GM08714 (cell line): ENCODE measurements around the gene ITCH.
"Not testable (repeated sequence)": the region's sequence is repeated elsewhere in the genome, so short reads cannot be mapped to it uniquely, and the experiment has no call there.

ENCODE experiments used
- H3K4me3 ChIP-seq: fragments of 200-500 bp; sonication (Bioruptor generic); 2 replicates; pipeline ENCODE4 v1.5.1; 2014; ENCODE audit warnings: mild to moderate bottlenecking, low read length, inconsistent platforms
- ZNF274 ChIP-seq: IDR thresholded peaks from 2 replicates; pipeline ENCODE4 v1.6.1; 2012; ENCODE audit warnings: mild to moderate bottlenecking, low read depth, low read length

The ITCH gene

DNA sequence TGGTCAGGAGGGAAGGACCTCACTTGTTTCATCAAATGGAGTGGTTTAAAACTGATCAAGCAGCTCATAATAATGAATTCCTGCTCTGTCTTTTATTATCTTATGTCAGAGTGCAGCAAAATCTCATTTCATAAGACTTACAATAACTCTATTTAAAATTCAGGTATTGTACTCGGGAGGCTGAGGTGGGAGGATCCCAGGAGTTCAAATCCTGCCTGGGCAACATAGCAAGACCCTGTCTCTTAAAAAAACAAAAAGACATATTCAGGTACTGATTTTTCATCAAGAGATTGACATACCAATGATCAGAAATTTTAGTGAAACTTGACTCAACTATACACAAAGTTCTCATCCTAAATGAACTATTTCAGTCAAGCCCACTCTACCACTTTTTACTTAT, 147.5 kb downstream of the ITCH start:
- H3K4me3 ChIP-seq: no peak overlapping the region
- TF ChIP-seq ZNF274: no peak

DNA sequence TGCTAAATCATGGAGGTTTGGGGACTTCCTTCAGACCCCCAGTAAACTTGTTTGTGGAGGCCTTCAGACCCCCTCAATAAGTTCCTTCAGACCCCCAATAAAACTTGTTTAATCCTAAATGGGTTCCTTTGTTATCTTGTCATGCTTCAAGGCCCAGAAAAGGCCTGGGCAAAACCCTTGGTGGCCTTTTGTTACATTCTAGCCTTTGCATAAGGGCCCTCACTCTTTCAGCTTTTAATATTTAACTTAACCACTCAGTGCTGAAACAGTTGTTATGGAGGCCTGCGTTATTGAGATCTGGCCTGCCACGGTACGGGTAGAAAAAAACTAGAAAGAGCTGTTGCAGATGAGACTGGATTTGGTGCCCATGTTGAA, 148.8 kb downstream of the ITCH start:
- TF ChIP-seq ZNF274: no peak
- no peak overlapping the region for H3K4me3 ChIP-seq

DNA sequence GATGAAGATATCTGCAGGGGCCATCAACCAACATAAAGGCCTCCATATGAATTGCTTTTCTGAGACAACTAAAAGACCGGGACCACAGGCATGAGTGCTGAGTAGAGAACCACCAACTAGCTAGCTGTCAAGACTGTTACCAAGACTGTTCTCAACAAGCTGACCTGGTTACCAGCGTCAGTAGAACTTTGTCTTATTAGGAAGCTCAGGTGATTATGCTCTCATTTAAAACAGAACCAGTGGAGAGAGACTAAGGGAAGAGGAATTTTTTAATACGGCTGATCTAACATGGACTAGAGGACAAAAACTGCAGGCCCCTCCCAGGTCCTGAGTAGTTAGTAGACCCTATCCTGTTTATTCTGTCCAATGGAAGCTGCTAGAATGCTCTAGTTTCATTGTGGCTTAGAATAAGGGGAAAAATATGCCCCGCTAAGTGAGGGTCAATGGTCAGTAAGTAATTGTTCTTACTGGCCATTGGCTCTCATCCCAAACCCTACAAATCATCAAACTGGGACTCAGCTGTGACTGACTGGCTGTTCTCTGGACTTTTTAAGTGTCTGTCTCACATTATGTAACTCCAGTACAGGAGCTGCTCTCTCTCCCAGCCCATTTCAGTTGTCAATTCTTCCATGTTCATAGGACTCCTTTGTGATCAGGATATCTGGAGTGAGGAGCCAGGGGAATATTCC, 149.3 kb downstream of the ITCH start:
- no peak overlapping the region for H3K4me3 ChIP-seq
- no peak for TF ChIP-seq ZNF274

- H3K4me3 ChIP-seq: no peak overlapping the region
- TF ChIP-seq ZNF274: no peak
Observed at GRCh38 chr20:34512955-34513419, 149.9 kb downstream of the ITCH start.

GRCh38 chr20:34514034-34514433, 151.0 kb downstream of the ITCH start:
- not testable (repeated sequence) for H3K4me3 ChIP-seq

- TF ChIP-seq ZNF274: no peak
- H3K4me3 ChIP-seq: peak overlapping the region; percentile 92
Observed at GRCh38 chr20:34514897-34515483, 151.9 kb downstream of the ITCH start.

GRCh38 chr20:34515484-34516246, 152.6 kb downstream of the ITCH start:
- peak overlapping the region; percentile 92 for H3K4me3 ChIP-seq
- no peak for TF ChIP-seq ZNF274

- TF ChIP-seq ZNF274: no peak
- H3K4me3 ChIP-seq: peak within 1 kb of the TSS; percentile 92
Observed at GRCh38 chr20:34516247-34517113, 153.4 kb downstream of the ITCH start, which contains the start of gene DYNLRB1. TSS of gene DYNLRB1 (plus strand) at chr20:34516422. CDS start at chr20:34516459, 37 bp downstream.

- peak overlapping the region; percentile 92 for H3K4me3 ChIP-seq
- TF ChIP-seq ZNF274: no peak
Observed at GRCh38 chr20:34517114-34517505, 154.0 kb downstream of the ITCH start.

GRCh38 chr20:34518863-34519262, 155.8 kb downstream of the ITCH start:
- H3K4me3 ChIP-seq: not testable (repeated sequence)

DNA sequence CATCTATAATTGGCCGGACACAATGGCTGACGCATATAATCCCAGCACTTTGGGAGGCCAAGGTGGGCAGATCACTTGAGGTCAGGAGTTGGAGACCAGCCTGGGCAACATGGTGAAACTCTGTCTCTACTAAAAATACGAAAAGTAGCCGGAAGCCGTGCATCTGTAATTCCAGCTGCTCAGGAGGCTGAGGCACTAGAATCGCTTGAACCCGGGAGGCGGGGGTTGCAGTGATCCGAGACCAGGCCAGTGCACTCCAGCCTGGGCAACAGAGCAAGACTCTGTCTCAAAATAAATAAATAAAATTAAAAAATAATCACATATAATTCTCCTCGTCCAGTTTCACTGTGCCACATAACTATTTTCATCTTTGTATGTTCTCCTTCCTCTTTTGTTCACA, 156.8 kb downstream of the ITCH start:
- not testable (repeated sequence) for H3K4me3 ChIP-seq

- TF ChIP-seq ZNF274: no peak
- H3K4me3 ChIP-seq: no peak overlapping the region
Observed at GRCh38 chr20:34522969-34523871, 160.1 kb downstream of the ITCH start.

- no peak for TF ChIP-seq ZNF274
Observed at GRCh38 chr20:34524426-34524825, 161.4 kb downstream of the ITCH start.

DNA sequence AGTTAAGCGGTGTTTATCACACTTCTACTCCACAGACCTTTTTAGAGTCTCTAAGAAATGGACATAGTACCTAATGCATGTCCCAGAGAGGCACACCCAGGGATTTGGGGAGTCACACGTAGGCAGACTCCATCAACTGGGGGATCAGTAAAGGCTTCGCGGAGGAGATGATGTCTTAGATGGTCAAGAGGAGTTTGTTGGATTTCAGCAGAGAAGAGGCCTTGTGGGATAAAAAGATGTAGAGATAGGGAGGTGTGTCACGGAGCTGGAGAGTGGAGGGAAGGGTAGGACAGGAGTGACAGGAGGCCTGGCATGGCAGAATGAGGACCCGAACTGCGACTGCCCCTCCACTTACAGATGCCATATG, 162.3 kb downstream of the ITCH start:
- H3K4me3 ChIP-seq: no peak overlapping the region
- TF ChIP-seq ZNF274: no peak

More at GRCh38 chr20:34524426-34524825, 161.4 kb downstream of the ITCH start:
- H3K4me3 ChIP-seq: no peak overlapping the region
